HT1080 (cell line): ENCODE measurements around the gene FLNC. TPM values are rescaled to one million over a fixed set of nuclear protein-coding genes. Genes with fewer than 3 reads are reported as not detected.
A peak's percentile ranks its signal among the peaks of the same experiment; 100 is the strongest.

Experiments
- DNase-seq: peaks from one replicate; pipeline ENCODE4 v3.0.0-alpha.2; 2015; ENCODE audit warnings: low read depth
- total RNA-seq: library from RNA; depleted of rRNA; stranded (reverse); fragments of >200 nt; shearing (Covaris generic); gene quantifications from 2 replicates; pipeline ENCODE4 v1.2.3, GENCODE V29; 2014

Gene FLNC
- total RNA-seq, 1 experiment from 2014 or later = 38.2 TPM

- DNase-seq = peak; percentile 57
Observed at GRCh38 chr7:128831178-128831993, 1.2 kb downstream of the FLNC start.

- DNase-seq = no peak
Observed at GRCh38 chr7:128831994-128832879, 2.0 kb downstream of the FLNC start.

GRCh38 chr7:128832880-128833147 lies 2.6 kb downstream of the FLNC start:
- DNase-seq = no peak

GRCh38 chr7:128833148-128833945 lies 3.1 kb downstream of the FLNC start:
- peak; percentile 73 for DNase-seq

GRCh38 chr7:128833946-128834325 lies 3.7 kb downstream of the FLNC start:
- DNase-seq = no peak

- no peak for DNase-seq
Observed at GRCh38 chr7:128835231-128835751, 5.1 kb downstream of the FLNC start.

GRCh38 chr7:128835790-128836641 lies 5.8 kb downstream of the FLNC start:
- DNase-seq = no peak

- no peak for DNase-seq
Observed at GRCh38 chr7:128836729-128837348, 6.6 kb downstream of the FLNC start.

GRCh38 chr7:128837521-128837921 lies 7.3 kb downstream of the FLNC start:
- no peak for DNase-seq

GRCh38 chr7:128838109-128838779 lies 8.0 kb downstream of the FLNC start:
- no peak for DNase-seq

- DNase-seq = no peak
Observed at GRCh38 chr7:128838981-128839731, 8.9 kb downstream of the FLNC start.

GRCh38 chr7:128839751-128840177 lies 9.6 kb downstream of the FLNC start:
- no peak for DNase-seq

- no peak for DNase-seq
Observed at GRCh38 chr7:128840326-128841170, 10.3 kb downstream of the FLNC start.

GRCh38 chr7:128841171-128841690 lies 11.0 kb downstream of the FLNC start:
- DNase-seq = no peak

- peak; percentile 36 for DNase-seq
Observed at GRCh38 chr7:128841921-128842673, 11.9 kb downstream of the FLNC start.

GRCh38 chr7:128842674-128843641 lies 12.8 kb downstream of the FLNC start:
- no peak for DNase-seq
